NCI-H146 treated with DMSO at 0.1 percent for 48 hours (cell line): Measurements from ENCODE around the gene NEK11.

Source experiments
- DNase-seq: peaks from one replicate; lab custom pipeline; 2025; ENCODE audit not compliant: unreplicated experiment; lab: John Stamatoyannopoulos, UW

NEK11 gene, protein sequence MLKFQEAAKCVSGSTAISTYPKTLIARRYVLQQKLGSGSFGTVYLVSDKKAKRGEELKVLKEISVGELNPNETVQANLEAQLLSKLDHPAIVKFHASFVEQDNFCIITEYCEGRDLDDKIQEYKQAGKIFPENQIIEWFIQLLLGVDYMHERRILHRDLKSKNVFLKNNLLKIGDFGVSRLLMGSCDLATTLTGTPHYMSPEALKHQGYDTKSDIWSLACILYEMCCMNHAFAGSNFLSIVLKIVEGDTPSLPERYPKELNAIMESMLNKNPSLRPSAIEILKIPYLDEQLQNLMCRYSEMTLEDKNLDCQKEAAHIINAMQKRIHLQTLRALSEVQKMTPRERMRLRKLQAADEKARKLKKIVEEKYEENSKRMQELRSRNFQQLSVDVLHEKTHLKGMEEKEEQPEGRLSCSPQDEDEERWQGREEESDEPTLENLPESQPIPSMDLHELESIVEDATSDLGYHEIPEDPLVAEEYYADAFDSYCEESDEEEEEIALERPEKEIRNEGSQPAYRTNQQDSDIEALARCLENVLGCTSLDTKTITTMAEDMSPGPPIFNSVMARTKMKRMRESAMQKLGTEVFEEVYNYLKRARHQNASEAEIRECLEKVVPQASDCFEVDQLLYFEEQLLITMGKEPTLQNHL

DNA sequence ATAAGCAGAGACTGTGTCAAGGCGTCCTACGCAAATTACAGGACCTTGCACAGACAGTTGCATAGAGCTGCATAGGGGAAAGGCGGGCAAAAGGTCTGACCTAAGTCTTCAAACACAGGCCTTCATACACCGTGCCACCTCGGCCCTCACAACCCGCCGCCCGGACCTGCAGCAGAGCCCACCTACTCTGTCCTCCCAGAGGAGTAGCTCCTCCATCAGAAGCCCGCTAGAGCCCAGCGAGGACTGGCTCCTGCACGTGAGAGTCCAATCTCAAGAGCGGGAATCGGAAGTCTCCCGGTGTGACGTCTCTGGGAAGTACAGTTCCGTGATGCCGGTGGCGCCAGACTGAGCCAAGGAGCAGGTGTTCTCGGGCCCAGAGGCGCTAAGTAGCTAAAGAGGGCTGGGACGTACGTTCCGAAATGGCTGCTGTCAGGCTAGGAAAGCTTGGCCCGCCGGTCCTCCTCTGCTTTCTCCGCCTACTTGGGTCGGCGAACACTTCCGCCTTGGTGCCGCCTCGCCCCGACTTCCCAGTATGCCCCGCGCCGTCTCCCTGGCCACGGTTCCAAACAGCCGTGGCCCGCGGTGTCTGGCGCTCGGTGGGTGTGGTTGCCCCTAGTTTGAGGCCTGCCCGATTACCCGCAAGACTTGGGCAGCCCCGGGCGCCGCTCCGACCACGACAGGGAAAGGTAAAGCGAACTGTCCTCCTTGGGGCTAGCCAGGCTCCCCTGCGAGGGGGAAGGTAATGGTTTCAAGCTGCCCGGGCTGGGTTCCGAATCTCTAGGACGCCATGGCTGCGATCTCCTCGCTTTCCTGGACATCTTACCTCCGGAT lies at the start of gene NEK11, which contains the start of gene ASTE1:
TSS of gene NEK11 (plus strand) at position 557 of the 831 bp plus-strand sequence. CDS start 2,832 bp downstream, outside the sequence.
TSS of gene ASTE1 (minus strand) at position 505 of the 831 bp plus-strand sequence. CDS start 1,519 bp downstream, outside the sequence.
- DNase-seq: peak; percentile 97

DNA sequence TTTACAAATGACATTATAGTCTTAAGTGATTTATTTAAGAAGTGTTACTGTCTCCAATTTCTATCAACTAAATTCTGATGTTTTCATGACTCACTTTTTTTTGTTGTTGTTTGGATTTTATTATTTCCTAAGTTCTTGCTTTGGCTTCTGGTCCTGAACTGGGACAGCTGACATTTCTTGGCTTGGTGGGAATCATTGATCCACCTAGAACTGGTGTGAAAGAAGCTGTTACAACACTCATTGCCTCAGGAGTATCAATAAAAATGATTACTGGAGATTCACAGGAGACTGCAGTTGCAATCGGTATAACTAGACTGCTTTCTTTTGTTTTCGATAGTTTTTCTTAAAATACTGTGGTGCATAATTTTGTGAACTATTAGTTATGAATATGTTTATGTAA lies 47.6 kb upstream of the NEK11 start:
- no peak for DNase-seq

DNA sequence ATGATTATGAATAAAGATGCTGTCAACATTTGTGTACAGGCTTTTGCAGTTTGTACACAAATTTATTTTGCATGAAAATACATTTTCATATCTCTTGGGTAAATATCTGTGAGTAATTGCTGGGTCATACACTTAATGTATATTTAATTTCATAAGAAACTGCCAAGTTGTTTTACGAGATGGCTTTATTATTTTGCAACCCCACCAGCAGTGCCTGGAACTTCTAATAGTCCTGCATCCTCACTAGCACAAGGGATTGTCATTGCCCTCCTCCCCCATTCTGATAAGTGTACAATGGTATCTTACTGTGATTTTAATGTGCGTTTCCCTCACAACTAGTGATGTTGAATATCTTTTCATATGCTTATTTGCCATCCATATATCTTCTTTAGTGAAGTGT lies 45.2 kb upstream of the NEK11 start:
- DNase-seq: no peak

DNA sequence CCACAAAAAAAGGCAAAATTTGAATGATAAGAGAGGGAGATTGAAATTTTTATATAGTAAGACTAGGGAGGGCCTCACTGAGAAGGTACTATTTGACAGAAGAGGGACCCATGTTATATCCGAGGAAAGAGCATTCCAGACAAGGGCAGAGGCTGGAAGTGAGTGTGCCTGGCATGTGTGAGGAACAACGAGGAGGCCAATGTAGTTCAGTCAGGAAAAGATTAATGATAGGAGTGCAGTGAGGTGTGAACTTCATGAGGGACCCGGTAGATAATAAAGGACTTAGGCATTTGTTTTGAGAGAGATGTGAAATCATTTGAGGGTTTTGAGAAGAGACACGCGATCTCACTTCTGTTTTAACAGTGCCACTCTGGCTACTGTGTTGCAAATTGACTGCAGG lies 36.4 kb upstream of the NEK11 start:
- DNase-seq: no peak

DNA sequence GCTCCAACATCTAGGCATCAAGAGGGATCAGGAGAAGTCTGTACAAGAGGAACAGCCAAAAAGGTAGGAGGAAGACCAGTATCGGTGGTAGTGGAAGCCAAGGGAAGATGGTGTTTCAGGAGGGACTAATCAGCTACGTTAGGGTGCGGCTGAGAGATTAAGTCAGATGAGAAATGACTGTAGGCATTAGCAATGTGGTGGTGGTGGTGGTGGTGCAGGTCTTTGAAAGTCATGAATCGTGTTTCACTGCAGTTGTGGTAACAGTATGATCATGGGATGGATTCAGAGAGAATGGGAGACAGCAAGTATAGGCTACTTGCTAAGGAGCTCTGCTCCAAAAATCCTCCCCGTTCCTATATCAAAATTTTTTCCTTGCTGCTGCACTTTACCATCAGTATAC lies 35.6 kb upstream of the NEK11 start:
- no peak for DNase-seq

DNA sequence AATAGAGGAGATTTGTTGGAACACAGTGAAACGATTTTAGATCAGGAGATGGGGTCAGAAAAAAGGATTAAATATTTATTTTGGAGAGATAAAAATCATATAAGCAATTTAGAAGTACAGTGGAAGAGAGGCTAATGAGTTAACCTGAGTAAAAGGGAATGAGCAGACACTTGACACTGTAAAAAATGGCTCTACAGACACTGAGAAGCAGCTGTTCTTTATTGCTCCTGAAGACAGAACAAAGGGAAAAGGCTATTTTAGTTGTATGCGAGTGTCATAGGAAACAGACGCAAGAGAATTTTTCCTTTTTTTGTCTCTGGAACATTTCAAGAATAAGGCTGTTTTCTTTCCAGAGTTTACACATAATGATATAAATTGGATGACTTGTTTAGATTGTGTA lies 34.3 kb upstream of the NEK11 start:
- DNase-seq: peak; percentile 51

DNA sequence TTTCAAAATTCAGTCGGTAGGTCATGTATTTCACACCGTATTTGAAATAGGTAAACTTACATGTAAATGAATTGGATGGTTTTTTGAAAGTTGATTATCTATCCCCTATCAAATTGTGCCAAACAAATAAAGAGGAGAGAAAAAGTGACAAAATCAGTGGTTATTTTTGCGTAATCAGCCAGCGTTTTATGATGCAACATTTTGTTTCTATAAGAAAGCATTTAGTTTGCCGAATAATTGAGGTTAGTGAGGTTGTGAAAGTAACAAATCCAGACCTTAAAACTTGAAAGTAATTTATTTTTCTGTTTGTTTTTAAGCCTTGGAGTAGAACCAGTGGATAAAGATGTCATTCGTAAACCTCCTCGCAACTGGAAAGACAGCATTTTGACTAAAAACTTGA lies 29.4 kb upstream of the NEK11 start:
- no peak for DNase-seq

DNA sequence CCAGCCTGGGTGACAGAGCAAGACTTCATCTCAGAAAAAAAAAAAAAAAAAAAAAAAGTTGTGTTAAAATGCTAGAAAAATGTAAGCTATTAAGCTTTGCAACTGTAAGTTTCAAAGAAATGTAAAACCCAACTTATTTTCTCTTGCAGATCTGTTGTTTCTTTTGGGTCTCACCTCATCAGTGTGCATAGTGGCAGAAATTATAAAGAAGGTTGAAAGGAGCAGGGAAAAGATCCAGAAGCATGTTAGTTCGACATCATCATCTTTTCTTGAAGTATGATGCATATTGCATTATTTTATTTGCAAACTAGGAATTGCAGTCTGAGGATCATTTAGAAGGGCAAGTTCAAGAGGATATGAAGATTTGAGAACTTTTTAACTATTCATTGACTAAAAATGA lies 25.6 kb upstream of the NEK11 start:
- DNase-seq: no peak

DNA sequence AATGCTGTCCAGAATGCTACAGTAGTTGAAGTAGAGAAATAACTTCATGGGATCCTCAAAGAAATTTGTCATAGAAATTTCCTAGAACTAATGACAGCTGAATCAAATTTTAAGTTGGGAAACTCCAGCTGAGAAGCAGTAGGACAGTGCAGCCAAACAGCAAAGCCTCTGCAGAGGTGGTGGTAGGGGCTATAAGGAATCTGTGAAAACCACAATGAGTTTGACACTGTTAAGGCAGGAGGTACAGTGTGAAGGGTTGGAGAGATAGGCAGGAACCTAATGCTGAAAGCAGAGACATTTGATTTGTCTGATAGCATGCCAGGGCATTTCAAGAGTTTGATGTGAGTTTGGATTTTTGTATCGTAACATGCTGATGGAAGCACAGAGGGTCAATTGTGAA lies 22.1 kb upstream of the NEK11 start:
- no peak for DNase-seq

DNA sequence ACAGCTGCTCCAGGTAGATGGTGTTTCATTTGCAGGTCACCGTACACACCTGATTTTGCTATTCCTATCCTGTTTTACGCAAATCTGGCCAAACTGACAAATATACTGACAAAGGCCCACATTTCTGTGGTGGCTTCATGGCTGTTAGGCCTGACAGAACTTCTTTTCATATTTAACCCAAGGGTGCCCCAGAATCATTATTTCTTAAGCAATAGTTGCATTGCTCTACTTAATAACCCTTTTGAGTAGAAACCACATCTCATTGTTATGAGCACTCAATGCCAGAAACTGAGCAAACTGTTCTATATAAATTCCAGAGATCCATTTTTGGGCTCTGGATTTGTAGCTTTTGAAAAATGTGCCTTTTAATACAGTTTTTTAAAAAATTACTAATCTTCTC lies 19.4 kb upstream of the NEK11 start:
- no peak for DNase-seq

DNA sequence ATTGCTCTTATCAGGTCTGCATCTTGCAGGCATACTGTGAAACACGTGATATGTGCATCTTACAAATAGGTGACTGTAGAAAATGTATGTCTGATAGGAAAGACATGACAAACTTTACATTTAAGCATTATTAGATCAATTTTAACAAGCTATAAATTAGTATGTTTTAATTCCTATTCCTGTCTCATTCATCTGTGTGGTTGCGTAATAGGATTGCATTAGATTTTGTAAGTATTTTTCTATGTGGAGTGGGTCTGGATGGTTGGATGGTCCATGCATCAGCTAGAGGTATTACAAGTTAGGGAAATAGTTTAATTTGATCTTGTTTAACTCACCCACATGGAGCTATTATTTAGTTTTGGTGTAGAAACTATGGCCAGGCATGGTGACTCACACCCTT lies 18.9 kb upstream of the NEK11 start:
- no peak for DNase-seq

DNA sequence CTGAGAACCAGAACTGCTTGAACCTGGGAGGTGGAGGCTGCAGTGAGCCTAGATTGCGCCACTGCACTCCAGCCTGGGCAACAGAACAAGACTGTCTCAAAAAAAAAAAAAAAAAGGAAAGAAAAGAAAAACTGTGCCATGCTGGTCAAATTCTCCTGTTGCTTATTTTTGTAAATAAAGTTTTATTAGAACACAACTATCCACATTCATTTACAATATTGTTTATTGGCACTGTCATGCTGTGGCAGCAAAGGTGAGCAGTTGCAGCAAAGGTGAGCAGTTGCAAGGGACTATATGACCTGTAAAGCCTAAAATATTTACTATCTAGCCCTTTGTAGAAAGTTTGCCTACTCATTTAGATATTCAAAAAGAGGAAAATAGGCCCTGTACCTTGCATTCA lies 18.4 kb upstream of the NEK11 start:
- no peak for DNase-seq

DNA sequence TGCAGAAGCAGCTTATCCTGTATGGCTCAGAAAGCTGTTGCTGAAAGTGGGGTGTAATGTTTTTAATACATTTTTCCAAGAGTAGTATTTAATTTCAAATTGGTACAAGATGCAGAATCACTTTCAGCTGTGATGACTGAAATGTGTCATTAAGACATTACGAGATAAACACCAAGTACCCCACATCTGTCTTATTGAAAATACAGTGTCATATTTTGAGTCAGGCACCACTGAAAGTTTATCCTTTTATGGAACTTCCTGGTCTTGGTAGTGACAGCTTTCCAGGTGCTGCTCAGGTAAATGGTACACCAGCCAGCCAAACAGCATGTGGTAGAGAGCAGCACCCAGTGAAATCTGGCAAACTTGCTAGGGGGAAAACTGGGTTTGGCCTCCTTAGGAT lies 17.0 kb upstream of the NEK11 start:
- no peak for DNase-seq

DNA sequence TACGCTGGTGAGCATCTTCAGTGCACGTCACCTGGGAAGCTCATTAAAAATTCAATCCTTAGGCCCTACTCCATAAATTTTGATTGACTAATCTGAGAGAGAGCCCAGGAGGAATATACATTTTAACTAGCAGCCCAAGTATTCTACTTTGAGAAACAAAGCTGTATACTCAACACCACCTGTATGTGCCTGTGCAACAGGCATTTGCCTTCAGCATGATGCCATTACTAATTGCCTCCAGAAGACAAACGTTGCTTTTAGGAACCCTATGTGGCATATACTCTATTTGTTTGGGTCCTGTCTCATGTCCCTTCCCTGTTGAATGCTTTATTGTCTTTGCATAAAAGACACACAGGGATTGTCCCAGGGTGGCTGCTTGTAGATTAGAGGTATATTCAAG lies 7.7 kb upstream of the NEK11 start:
- no peak for DNase-seq

DNA sequence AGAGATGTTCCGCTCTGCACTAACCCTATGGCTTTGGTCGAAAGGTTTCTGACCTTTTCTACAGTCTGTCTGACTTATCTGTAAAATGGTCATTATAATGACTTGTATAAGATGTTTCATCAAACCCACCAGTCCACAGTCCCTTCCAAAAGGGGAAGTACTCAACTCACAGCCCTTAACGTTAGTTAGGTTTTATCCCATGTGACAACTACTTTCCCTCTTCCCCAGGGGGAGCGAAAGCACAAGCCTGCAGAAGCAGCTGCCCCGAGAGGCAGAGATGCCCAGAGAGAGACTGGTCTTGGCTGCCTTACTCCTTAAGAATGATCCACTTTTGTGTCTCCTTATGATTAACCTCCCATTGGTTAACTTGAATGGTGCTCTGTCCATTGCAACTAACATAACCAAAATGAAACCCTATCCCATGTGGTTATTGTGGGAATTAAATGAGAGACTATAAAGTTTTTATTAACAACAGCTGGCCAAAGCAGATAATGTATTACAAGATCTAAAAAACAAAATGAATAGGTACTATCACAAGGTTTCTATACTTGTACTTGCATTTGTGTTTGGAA lies 6.5 kb upstream of the NEK11 start:
- DNase-seq: no peak

DNA sequence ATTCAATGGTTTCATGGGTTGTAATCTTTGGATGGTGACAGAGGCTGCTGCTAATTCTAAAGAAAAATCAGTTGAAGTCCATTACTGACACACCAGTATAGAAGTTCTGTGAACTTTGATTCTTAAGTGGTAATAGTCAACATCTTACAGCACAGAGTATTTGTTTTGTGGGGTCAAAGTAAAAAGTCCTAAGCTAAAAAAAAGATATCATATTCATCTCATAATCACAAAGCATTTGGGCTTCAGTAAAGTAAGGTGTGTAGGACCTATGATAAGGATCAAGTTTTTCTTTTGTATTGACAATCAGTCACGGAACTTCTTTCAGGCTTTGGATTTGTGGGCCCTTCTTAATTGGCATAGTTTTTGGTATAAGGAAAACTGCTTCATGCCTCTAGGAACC lies 1.1 kb upstream of the NEK11 start:
- DNase-seq: no peak

DNA sequence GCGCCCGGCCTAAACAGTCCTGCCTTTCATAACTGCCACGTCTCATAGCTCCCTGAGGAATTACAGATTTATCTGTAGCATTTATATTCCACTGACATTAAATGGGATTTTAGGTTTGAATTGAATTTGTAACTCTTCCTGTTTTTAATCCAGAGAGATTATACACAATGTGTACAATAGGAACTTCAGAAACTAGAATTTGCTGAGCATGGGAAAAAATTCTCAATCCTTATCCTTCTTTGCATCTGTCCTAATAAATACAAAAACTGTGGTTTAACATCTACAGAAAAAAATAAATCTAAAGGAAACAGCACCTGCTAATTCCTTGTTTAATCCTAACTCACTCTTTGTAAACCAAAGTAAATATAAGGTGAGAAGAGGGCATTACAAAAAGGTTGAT lies 2.2 kb downstream of the NEK11 start:
- no peak for DNase-seq

DNA sequence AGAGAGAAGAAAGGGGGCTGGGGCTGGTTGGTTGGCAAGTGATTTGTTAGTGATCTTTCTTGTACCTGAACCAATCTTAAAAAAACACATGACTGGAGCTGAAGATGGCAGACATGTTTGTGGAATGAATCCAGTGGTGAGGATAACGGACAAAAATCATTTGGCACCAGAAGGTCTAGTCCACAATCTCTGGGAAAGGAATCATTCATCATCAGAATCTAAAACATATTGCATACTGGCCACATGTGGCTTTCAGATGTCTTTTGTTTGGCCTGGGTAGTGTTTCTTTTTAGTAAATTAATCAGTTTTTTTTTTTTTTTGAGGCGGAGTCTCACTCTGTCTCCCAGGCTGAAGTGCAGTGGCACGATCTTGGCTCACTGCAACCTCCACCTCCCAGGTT lies 5.0 kb downstream of the NEK11 start:
- DNase-seq: no peak

DNA sequence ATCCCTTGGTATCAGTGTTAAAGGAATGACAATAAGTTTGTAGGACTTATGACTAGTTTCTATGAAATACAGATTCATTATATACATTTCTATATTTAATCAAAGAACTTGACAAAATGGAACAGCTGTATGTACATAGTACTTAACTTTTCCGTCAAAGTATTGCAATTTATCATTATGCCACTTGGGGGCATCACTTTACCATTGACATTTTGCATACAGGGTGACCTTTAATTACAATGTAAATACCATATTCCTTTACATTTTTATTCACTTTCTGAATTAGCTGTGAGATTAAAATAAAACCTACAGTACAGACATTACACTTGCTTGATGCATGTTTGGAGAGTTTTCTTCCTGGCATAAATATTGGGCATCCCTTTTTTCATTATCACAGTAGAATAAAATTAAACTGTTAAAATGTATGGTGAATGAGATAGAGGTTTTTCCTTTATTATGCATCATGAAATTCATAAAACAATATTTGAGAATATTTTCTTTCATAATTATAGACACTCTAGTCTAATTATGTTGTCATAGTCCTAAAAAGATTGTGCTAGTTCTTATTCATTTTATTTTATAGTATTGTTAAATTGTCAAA lies 6.9 kb downstream of the NEK11 start:
- peak; percentile 66 for DNase-seq

DNA sequence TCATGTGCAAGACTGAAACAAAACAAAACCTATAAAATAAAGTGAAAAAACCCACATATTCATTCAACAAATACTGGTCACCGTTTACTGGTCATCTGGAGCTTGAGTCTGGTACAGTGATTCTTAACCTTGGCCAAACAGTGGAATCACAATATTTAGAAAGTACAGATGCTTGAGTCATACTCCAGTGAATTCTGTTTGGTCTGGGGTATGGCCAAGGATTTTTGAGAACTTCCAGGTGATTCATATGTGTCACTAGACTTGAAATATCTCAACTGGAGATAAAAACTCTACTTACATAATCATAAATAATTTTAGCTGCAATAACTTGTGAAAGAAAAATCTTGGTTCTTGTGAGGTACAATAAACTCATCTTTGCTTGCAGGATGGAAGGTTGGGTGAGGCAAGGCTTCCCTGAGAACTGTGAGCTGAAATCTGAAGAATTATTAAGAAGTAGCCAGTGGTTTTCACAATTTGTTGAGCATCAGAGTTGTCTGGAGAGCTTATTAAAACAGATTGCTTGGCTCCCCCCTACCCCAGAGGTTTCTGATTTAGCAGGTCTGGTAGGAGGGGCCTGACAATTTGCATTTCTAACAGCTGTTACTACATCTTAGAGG lies 9.6 kb downstream of the NEK11 start:
- DNase-seq: no peak

DNA sequence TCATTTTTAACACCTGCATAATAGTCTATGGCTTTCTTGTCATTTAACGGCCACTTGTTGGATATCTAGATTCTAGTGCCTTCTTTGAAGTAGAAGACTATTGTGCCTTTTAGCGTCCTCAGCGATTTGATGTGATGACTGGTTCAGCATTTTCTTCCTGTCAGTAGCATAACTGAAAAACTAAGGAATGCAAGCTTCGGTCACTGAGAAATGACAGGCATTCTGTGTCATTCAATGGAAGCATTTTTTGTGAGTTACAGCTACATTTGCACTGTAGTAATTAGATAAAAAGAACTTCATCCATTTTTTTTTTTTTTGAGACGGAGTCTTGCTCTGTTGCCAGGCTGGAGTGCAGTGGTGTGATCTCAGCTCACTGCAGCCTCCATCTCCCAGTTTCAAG lies 10.3 kb downstream of the NEK11 start:
- DNase-seq: no peak
